C4-2B (cell line): ENCODE data around the gene IL32.

Experiments
- H3K27ac ChIP-seq: fragments of 450-650 bp; 2 replicates; pipeline ENCODE4 v1.5.1; 2017
- CTCF ChIP-seq: fragments of 450-650 bp; conservative IDR thresholded peaks from 2 replicates; pipeline ENCODE4 v1.5.1; 2017; ENCODE audit warnings: mild to moderate bottlenecking
- ZFX ChIP-seq: fragments of 450-650 bp; IDR thresholded peaks from 2 replicates; pipeline ENCODE4 v1.6.1; 2017

The IL32 gene

GRCh38 chr16:3101018-3101840 lies 35.8 kb downstream of the IL32 start:
- TF ChIP-seq ZFX (no peak), CTCF (peak; percentile 81)
- H3K27ac ChIP-seq = no peak overlapping the region

- H3K27ac ChIP-seq = no peak overlapping the region
- TF ChIP-seq ZFX (no peak), CTCF (no peak)
Measured at GRCh38 chr16:3101841-3102470, 36.5 kb downstream of the IL32 start.

GRCh38 chr16:3106205-3106928 lies 40.9 kb downstream of the IL32 start:
- TF ChIP-seq ZFX = peak; percentile 56; the same call in 1 of the 2 replicates
- no peak for TF ChIP-seq CTCF

GRCh38 chr16:3112058-3112880 lies 46.8 kb downstream of the IL32 start, which contains the start of gene ZNF205:
ZNF205 (plus strand) TSS chr16:3112586; CDS start chr16:3113431, 845 bp downstream.
- peak within 1 kb of the TSS; percentile 80 for H3K27ac ChIP-seq
- TF ChIP-seq CTCF = no peak
- TF ChIP-seq ZFX = no peak

More at GRCh38 chr16:3106205-3106928, 40.9 kb downstream of the IL32 start:
- peak overlapping the region; percentile 93 for H3K27ac ChIP-seq

- peak overlapping the region; percentile 80 for H3K27ac ChIP-seq
- TF ChIP-seq ZFX (no peak), CTCF (no peak)
Measured at GRCh38 chr16:3112881-3113574, 47.6 kb downstream of the IL32 start.

- TF ChIP-seq ZFX (no peak), CTCF (no peak)
- H3K27ac ChIP-seq = no peak overlapping the region
Measured at GRCh38 chr16:3113765-3114479, 48.5 kb downstream of the IL32 start.
